Measurements from ENCODE around the gene TAB2.
A peak's percentile ranks its signal among the peaks of the same experiment; 100 is the strongest.

Gene TAB2

GRCh38 chr6:149414821-149415220, 97.3 kb downstream of the TAB2 start:
- DNase-seq (ENCODE audit: low spot score) = no peak

- no peak for DNase-seq (ENCODE audit: low spot score)
These were observed 102.3 kb downstream of the TAB2 start for GRCh38 chr6:149419696-149420404.

- no peak for DNase-seq (ENCODE audit: low spot score)
These were observed 103.6 kb downstream of the TAB2 start for GRCh38 chr6:149421132-149421531.

GRCh38 chr6:149422581-149422980, 105.1 kb downstream of the TAB2 start:
- DNase-seq (ENCODE audit: low spot score) = no peak

- DNase-seq (ENCODE audit: low spot score) = no peak
These were observed 106.5 kb downstream of the TAB2 start for GRCh38 chr6:149423964-149424440.

GRCh38 chr6:149425224-149425623, 107.7 kb downstream of the TAB2 start:
- DNase-seq (ENCODE audit: low spot score) = no peak

GRCh38 chr6:149425754-149426153, 108.2 kb downstream of the TAB2 start:
- no peak for DNase-seq (ENCODE audit: low spot score)

GRCh38 chr6:149428606-149429005, 111.1 kb downstream of the TAB2 start:
- no peak for DNase-seq (ENCODE audit: low spot score)

- DNase-seq (ENCODE audit: low spot score) = no peak
These were observed 112.2 kb downstream of the TAB2 start for GRCh38 chr6:149429427-149430360.

- peak; percentile 86 for DNase-seq (ENCODE audit: low spot score)
These were observed 114.6 kb downstream of the TAB2 start for GRCh38 chr6:149431905-149432775.

GRCh38 chr6:149433405-149433804, 115.9 kb downstream of the TAB2 start:
- DNase-seq (ENCODE audit: low spot score) = no peak

- DNase-seq (ENCODE audit: low spot score) = no peak
These were observed 116.4 kb downstream of the TAB2 start for GRCh38 chr6:149433881-149434280.

GRCh38 chr6:149435919-149436586, 118.5 kb downstream of the TAB2 start:
- DNase-seq (ENCODE audit: low spot score) = no peak

GRCh38 chr6:149436647-149437046, 119.1 kb downstream of the TAB2 start:
- no peak for DNase-seq (ENCODE audit: low spot score)

- DNase-seq (ENCODE audit: low spot score) = no peak
These were observed 119.7 kb downstream of the TAB2 start for GRCh38 chr6:149437212-149437611.

GRCh38 chr6:149438855-149439254, 121.3 kb downstream of the TAB2 start:
- no peak for DNase-seq (ENCODE audit: low spot score)

GRCh38 chr6:149439626-149440025, 122.1 kb downstream of the TAB2 start:
- no peak for DNase-seq (ENCODE audit: low spot score)

GRCh38 chr6:149440735-149441671, 123.5 kb downstream of the TAB2 start:
- no peak for DNase-seq (ENCODE audit: low spot score)

GRCh38 chr6:149441740-149442139, 124.2 kb downstream of the TAB2 start:
- no peak for DNase-seq (ENCODE audit: low spot score)

Measured in left forelimb (tissue), 1 donor.